AG10803 (cell line): ENCODE measurements around the gene SCAF4.
"Not testable (repeated sequence)": the region's sequence is repeated elsewhere in the genome, so short reads cannot be mapped to it uniquely, and the experiment has no call there.

Experiments
- DNase-seq: peaks from one replicate; pipeline ENCODE4 v3.0.0; 2010; ENCODE audit warnings: low read depth
- H3K4me3 ChIP-seq: 2 replicates; pipeline ENCODE4 v1.5.1; 2011; ENCODE audit warnings: mild to moderate bottlenecking, low read length, control low read depth
- CTCF ChIP-seq: conservative IDR thresholded peaks from 2 replicates; pipeline ENCODE4 v1.5.1; 2011; ENCODE audit warnings: mild to moderate bottlenecking, low read length, control low read depth, inconsistent platforms

SCAF4 gene

GRCh38 chr21:31771685-31772084 is 39.8 kb upstream of the SCAF4 start:
- H3K4me3 ChIP-seq, result no peak overlapping the region
- no peak for TF ChIP-seq CTCF
- no peak for DNase-seq

- TF ChIP-seq CTCF, result no peak
- no peak for DNase-seq
- H3K4me3 ChIP-seq, result no peak overlapping the region
Observed at GRCh38 chr21:31768710-31769109, 36.8 kb upstream of the SCAF4 start.

GRCh38 chr21:31766899-31767298 is 35.0 kb upstream of the SCAF4 start:
- no peak for DNase-seq
- no peak for TF ChIP-seq CTCF
- H3K4me3 ChIP-seq, result no peak overlapping the region

GRCh38 chr21:31765850-31766249 is 33.9 kb upstream of the SCAF4 start:
- DNase-seq, H3K4me3 ChIP-seq: not testable (repeated sequence)

GRCh38 chr21:31760931-31761330 is 29.0 kb upstream of the SCAF4 start:
- no peak overlapping the region for H3K4me3 ChIP-seq
- DNase-seq, result no peak
- no peak for TF ChIP-seq CTCF

GRCh38 chr21:31756787-31757186 is 24.9 kb upstream of the SCAF4 start:
- no peak for TF ChIP-seq CTCF

GRCh38 chr21:31755027-31755426 is 23.1 kb upstream of the SCAF4 start:
- no peak for DNase-seq
- TF ChIP-seq CTCF, result no peak
- H3K4me3 ChIP-seq, result no peak overlapping the region

More at GRCh38 chr21:31756787-31757186, 24.9 kb upstream of the SCAF4 start:
- H3K4me3 ChIP-seq, result no peak overlapping the region
- DNase-seq, result no peak

- no peak for DNase-seq
- TF ChIP-seq CTCF, result no peak
- no peak overlapping the region for H3K4me3 ChIP-seq
Observed at GRCh38 chr21:31754708-31754960, 22.7 kb upstream of the SCAF4 start.
